ENCODE measurements around the gene ABCA5. TPM values are rescaled to one million over a fixed set of nuclear protein-coding genes. Genes with fewer than 3 reads are reported as not detected.

Gene ABCA5
- total RNA-seq, 1 donor from 2014 or later: 48.7 TPM

DNA sequence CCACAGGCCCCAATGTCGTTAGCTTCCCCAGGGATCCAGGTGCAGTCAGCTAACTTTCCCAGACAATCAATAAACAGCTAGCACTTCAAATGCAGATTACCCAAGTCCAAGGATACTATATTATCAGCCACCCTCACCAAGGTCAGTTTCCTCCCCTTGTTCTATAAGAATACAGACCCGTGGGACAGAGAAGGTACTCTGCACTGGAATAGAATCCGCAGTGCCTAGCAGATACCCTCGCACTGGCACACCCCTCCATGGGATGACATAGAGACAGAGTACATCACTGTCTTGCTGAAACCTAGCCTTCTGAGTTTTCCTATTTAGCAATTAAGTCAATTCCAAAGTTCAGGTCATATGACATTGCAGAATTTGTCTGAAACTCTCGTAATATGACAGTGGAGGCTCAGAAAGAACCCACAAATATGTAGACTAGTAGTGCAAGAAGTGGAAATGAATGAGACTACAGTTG lies 58.4 kb downstream of the ABCA5 start:
- ATAC-seq: peak; percentile 92
- DNase-seq (ENCODE audit: low spot score): peak; percentile 71

DNA sequence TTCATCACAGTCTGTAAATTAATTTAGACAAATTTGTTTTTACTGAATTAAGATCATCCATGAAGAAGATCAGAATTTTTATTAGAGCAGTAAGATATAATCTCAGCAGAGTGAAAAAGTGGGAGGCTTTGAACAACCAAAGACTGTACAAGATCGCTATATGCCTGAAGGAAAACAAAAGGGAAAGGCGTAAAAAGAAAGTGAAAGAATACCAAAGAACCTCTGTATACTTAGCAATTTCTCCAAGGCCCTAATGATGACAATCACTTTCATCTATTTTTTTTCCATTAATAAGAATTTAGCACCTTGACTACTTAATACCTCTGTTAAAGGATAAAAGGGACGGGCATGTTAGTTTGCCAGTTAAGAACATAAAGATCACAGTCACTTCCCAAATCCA lies 59.7 kb downstream of the ABCA5 start:
- ATAC-seq: peak; percentile 20
- DNase-seq (ENCODE audit: low spot score): no peak

DNA sequence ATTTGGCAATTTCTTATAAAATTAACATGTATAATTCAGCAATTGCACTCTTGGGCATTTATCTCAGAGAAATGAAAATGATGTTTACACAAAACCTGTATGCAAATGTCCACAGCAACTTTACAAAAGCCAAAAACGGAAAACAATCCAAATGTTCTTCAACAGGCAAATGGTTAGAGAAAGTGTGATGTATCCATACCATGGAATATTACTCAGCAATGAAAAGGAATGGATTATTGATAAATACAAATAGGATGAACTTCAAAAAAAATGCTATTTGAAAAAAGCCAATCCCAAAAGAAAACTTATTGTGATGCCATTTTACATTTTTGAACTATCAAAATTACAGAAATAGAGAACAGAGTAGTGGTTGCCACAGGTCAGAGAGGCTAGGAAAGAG lies 61.1 kb downstream of the ABCA5 start:
- ATAC-seq (no peak), DNase-seq (ENCODE audit: low spot score) (no peak)

DNA sequence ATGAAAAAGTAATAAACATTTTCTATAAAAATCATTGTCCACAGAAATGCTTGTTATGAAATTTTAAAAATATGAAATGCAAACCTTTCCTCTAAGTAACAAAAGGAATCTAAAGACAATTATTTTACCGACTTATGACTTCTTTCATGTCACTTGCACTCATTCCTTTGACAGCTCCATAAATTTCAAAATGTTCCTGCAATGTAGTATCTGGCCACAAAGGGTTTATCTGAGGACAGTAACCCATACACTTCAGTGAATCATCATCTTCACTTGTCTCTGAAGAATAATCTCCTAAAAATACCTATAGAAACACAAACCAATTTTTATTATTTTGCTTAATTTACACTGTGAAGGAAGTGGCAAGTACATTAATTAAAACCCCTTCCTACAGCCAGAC lies 72.7 kb downstream of the ABCA5 start:
- no peak for DNase-seq (ENCODE audit: low spot score)

DNA sequence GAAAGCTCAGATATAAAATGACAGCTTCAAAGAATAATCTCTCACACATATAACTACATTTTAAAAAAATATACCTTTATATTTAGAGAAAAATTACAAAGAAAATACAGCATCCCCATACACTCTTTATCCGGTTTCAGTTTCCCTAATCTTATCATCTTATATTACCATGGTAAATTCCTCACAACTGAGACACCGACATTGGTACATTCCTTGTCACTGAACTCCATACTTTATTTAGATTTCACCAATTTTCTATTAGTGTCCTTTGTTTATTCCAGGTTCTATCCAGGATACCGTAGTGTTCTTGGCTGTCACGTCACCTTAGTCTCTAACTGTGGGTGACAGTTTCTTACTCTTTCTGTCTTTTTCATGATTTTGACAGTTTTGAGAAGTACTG lies 76.3 kb downstream of the ABCA5 start:
- DNase-seq (ENCODE audit: low spot score) (no peak), ATAC-seq (no peak)

More for the DNA sequence above, 72.7 kb downstream of the ABCA5 start:
- no peak for ATAC-seq

DNA sequence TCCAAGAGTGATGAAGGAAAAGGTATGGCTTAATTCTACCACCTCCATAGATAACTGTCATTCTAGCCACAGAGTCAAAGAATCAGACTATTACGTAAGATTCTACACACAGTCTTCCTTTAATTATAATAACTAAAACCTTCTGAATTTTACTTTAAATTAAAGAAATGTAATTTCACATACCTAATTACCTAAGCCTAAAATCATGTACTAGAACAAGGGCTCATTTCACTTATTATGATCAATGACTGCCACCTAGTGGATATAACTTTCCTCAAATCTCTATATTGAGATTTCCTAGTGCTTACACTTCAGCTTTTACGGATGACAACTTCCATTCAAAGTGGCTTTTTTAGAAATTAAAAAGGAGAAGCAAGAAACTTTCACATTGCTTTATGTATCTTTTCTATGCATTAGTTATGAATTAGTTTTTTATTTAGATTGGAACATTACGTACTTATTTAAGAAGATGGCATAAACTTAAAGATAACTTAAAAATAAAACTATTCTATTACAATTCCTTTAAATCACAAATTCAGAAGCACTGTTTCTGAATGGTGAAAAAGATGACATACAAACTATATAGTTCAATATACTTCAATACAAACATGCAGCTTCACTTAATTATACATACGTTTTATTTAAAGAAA lies 80.1 kb downstream of the ABCA5 start:
- peak; percentile 90 for ATAC-seq
- no peak for DNase-seq (ENCODE audit: low spot score)

DNA sequence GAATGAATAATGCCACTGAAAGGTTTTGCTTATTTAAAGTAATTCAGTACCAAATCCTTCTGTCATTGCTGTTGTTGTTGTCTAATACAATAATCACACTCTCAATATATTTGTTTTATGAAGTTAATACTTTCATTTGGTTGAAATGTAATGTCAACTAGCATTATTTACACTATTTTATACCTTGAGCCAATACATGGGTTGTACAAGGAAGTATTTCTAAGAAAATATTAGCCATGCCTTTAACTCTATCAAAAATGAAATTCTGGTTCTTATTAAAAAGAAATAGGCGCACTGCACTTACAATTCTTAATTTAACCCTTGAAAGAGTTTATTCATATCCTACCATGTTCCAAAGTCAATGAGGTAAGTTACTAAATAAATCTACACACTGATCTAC lies 80.7 kb downstream of the ABCA5 start:
- DNase-seq (ENCODE audit: low spot score) (no peak), ATAC-seq (no peak)

DNA sequence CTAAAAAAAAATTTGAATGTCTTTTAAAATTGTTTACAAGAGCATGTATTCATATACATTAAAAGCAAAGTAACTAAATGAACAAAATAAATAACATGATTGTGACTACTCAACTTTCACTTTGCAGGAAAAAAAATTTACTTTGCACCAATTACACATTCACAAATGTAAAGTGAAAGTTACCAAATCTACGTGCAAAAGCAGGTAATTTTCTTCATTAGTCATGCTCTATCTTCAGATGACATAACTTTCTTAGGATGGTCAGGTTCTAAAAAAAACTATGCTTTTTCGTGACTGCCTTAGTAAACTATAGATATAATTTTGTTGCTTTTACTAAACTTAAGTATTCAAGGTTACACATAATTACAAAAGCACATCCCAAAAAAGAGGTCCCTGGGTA lies 81.3 kb downstream of the ABCA5 start:
- DNase-seq (ENCODE audit: low spot score): no peak
- no peak for ATAC-seq

DNA sequence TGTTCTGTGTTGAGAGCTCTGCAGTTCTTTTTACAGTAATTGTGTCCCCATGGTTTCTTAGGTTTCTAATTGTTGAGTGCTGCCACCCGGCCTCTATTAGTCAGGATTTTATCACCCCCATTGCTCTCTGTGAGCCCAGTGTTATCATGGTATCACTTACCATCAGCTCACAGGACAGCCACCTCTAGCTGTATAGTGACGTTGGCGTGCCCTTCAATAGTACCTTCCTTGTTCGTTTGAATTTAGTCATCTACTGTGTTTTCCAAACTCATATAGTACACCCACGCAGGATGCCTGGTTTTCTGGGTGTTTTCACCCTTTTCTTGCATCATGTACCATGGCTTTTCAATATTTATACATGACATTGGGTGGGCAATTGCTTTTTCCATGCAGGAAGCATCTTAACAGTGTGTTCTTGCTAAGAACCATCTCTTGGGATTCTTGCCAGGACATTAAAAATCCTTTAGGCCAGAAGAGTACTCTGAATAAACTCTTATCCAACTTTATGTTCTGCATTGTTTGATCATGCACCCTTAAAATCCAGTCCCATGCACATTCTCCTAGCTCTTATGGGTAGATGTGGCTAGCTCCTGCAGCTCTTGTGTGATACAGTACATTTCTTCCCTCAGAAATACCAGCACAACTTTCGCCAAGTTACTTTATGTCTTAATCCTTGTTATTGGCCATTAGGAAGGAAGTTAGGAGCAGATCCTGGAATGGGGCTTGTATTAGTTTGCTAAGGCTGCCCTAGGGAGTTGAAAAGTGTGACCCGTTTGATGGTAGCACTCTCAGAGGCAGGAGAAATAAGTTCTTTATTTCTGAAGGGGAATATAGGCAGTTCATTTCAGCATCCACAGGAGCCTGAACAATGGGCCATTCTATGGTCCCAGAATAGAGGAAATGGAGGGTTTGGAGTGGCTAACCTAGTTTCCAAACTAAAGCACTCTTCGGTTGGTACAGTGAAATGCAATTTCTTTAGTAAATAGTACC lies 87.0 kb downstream of the ABCA5 start:
- ATAC-seq (no peak), DNase-seq (ENCODE audit: low spot score) (no peak)

DNA sequence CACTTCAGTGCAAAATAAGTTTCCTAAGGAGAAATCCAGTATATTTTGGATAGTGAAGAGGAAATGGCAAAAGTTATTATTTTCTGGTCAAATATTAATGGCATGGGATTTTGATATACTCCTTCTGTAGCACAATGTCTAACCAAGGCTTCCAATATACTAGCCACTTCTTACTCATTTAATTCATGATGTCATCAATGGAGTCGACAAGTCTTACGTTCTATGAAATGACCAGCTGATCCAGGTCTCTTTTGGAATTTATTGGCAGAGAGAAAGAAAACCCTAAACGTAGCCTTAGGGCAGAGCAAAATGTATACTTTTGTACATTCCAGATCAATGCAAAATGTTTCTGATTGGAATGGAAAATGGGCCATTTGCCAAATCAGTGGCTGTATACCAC lies 90.0 kb downstream of the ABCA5 start:
- DNase-seq (ENCODE audit: low spot score): no peak
- no peak for ATAC-seq

DNA sequence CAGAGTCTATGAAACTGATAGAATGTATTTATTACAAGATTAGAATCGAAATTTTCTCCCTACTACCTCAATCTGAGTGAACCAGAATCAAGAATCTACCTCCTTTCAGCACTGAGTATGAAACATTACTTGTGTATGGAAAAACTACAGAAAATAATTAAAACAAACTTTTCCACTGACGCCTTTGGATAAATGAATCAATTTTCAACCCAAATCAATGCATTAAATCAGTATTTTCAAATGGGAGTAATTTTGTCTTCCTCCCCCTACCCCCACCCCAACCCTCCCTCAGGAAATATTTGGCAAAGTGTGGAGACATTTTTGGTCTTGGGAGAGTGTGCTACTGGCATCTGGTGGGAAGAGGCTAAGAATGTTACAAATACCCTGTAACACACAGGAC lies 90.5 kb downstream of the ABCA5 start:
- DNase-seq (ENCODE audit: low spot score) (no peak), ATAC-seq (no peak)

DNA sequence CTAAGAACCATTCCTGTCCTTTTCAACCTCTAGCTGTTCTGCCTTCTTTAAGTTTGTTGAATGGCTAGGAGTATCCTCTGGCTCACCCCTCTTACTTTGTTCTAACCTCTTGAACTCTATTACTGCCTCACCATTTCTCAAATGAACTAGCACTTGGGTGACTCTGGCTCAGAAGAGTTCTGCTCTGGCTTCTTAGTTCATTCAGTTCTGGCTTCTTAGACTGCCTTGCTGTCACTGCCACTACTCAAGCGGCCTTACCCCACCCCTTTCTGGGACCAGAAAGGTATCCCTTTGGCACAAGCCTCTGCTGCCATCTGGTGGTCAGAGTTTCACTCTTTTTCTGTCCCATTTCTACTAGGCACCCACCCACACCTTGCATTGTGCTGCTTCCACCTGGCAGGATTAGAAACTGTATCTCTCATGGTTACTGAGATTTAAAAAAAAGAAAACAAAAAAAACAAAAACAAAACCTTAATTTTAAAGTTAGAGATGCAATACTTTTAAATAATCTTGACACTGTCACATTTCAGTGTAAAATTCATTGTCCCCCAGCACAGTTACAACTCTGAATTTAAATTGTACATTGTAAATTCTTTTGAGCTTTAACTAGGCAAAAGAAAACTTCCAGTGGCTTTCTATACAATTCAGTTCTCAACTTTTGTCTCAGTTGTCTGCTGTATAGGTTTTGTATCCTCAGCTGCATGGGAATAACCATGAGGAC lies 91.4 kb downstream of the ABCA5 start:
- ATAC-seq (peak; percentile 90), DNase-seq (ENCODE audit: low spot score) (peak; percentile 74)

DNA sequence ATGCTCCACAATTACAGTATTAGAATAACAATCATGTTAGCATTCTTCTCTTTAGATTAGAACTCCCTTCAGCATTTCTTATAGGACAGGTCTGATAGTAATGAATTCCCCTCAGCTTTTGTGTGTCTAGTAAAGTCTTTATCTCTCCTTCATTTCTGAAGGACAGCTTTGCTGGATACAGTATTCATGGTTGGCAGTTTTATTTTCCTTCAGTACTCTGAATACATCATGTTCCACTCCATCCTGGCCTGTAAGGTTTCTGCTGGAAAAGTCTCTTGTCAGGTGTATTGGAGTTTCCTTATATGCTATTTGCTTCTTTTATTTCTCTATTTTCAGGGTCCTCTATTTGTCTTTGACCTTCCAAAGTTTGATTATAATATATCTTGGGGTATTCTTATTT lies 94.3 kb downstream of the ABCA5 start:
- DNase-seq (ENCODE audit: low spot score): no peak
- no peak for ATAC-seq

DNA sequence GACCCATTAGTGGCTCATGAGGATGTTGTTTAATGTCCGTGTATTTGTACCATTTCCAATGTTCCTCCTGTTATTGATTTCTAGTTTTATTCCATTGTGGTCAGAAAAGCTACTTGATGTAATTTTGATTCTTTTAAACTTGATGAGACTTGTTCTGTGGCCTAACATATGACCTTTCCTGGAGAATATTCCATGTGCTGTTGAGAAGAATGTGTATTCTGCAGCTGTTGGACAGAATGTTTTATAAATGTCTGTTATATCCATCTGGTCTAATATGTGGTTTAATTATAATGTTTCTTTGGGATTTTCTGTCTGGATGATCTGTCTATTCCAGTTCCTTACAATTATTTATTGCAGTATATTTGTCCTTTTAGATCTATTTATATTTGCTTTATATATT lies 95.4 kb downstream of the ABCA5 start:
- DNase-seq (ENCODE audit: low spot score): no peak
- no peak for ATAC-seq

DNA sequence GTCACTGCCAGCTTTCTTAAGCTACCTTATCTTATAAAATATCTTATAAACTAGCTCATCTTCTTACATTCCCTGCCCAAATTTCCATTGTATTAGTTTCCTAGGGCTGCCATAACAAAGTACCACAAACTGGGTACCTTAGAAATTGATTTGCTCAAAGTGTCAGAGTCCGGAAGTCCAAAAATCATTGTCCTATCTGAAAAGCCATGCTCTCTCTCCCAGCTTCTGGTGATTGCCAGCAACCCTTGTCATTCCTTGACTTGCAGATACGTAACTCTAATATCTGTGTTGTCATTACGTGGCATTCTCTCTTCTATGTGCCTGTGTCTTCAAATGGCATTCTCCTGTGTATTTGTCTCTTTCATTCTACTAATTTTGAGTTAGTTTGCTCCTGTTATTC lies 96.0 kb downstream of the ABCA5 start:
- ATAC-seq (peak; percentile 55), DNase-seq (ENCODE audit: low spot score) (no peak)

DNA sequence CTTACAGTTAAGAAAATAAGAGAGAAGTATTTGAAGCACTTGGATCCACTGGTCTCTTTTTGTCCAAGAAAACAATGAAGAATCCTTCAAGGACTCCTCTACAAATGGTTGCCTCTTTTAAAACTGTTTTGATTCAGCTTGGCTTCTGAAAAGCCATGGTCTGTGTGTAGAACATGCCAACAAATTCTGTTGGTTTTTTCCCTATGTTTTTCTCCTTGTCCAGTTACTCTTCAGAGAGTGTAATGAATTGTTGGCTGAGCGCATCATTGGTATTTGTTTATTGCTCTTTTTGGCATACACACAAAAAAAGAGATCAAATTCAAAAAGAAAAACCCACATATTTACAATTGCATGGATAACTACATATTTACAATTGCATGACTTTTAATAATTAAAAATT lies 98.4 kb downstream of the ABCA5 start, which contains the start of gene ABCA10:
Gene ABCA10, minus strand, starts transcription at position 249 of the 400 bp plus-strand sequence. CDS start 3,466 bp downstream, outside the sequence.
- DNase-seq (ENCODE audit: low spot score) (no peak), ATAC-seq (peak; percentile 62)

DNA sequence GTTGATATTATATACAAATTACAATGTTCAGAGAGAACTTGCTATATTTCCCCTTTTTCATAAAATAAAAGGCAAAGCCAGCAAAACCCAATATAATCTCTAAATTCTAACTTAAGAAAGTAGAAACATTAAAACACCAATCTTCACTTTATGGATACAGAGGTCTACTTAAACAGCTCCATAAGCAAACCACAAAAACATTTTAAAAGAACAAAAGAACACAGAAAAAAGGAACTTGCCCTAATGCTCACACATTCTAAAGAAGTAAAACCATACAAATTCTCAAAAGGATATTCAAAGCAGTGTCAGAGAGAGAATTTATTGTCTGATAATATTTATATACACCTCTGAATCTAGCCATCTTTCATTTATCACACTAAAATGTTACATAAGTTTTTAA lies 98.9 kb downstream of the ABCA5 start:
- no peak for ATAC-seq

DNA sequence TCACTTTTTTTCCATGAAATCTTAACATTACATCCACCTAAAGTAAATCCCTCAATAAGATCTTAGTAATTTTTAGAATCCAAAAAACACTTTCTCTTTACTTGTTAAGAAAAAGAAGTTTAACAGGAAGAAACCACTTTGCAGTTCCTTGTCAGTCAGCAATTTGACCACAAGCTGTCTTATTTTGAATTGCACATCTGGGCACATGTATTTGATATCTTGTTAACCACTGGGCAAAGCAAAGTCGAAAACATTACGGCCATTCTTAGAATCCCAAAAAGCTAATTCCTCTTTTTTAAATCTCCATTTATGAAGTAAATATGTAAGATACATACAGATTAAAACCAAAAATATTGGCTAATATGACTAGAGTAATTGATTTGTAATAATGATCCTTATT lies 99.4 kb downstream of the ABCA5 start:
- ATAC-seq (no peak), DNase-seq (ENCODE audit: low spot score) (no peak)

More for the DNA sequence above, 98.9 kb downstream of the ABCA5 start:
- DNase-seq (ENCODE audit: low spot score): no peak

DNA sequence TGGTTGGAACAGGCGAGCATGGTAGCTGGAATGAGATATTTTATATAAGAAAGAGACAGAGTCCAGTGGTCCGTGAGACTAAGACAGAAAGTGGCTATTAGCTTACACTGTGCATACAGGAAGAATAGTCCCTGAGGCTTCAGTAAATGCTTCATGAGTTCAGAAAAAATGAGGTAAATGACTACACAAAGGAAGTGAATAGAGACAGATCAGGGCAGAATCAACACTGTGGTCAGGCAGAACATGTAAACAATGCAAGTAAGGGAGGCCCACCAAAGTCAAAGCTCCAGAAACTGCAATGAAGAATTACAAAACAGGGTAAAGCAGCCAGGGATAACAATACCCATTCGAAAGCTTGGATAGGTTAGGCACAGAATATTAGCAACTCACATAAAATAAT lies 103.1 kb downstream of the ABCA5 start:
- ATAC-seq (no peak), DNase-seq (ENCODE audit: low spot score) (no peak)

DNA sequence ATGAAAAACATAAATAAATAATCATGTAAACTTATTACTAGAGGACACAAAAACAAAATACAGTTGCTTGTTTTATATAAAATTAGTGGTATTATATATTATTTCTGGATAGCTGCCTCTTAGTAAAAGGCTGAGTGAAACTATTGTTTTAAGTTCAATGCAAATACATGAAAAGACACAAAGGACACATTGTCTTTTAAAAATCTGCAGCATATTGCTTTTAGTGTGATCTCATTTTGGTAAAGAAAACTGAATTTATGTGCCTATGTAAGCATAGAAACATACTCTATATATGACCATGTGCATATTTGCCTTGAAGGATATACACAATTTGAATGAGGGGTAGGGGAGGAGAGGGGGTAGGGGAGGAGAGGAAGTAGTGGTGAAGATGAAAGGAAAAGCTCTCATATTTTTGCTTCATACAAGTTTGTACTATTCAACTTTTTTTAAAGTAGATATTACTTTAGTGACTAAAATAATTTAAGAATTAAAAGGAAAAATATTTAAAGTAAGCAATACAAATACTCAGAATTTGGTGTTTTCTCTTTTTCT lies 104.2 kb downstream of the ABCA5 start:
- ATAC-seq: no peak
- DNase-seq (ENCODE audit: low spot score): no peak

DNA sequence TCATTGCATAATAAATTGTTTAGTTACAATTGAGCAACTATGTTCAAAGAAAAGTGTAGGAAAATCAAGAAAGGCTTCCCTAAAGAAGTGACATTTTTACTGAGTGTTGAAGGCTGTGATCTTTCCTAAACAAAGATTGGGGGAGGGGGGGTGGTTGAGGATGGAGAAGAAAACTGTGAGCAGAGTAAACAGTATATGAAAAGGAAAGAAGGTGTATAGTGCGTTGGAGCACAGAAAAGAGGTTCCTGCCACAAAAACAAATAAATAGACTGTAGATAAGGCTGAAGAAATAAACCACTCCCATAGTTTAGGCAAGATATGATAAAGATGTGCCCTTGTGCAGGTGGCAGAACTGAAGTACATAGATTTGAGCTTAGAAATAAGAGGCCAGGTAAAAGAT lies 106.8 kb downstream of the ABCA5 start:
- ATAC-seq (no peak), DNase-seq (ENCODE audit: low spot score) (no peak)
